ENCODE measurements around the gene GLB1L. TPM values are rescaled to one million over a fixed set of nuclear protein-coding genes. Genes with fewer than 3 reads are reported as not detected.
A peak's percentile ranks its signal among the peaks of the same experiment; 100 is the strongest.

GLB1L gene
- total and polyA plus RNA-seq, 8 donors: 0.58 to 31.4 (median 3.1) TPM; not detected in 1

GRCh38 chr2:219251656-219252055 lies 6.4 kb upstream of the GLB1L start:
- peaks cover 14 to 41% (median 28%) of the 10 kb centered on the region in 4 donors for H3K36me3 ChIP-seq
- DNase-seq: no peak
- H3K27ac ChIP-seq: peak overlapping the region in 4 of 5 donors; percentile 92 to 98 (median 96)
- H3K4me1 ChIP-seq: peaks cover 77 to 85% (median 81%) of the 10 kb centered on the region in 4 donors
- no peaks in the 10 kb centered on the region for H3K9me3 ChIP-seq
- H3K4me3 ChIP-seq: peak overlapping the region in 3 of 4 donors; percentile 59 to 75 (median 70)
- 63 to 85% (median 83%) methylated on average over 6 of the region's 6 CpGs for WGBS, 5 donors
- no peak for TF ChIP-seq POLR2A (IDR thresholded peaks at IDR 0.05)
- TF ChIP-seq, protein P1, sequence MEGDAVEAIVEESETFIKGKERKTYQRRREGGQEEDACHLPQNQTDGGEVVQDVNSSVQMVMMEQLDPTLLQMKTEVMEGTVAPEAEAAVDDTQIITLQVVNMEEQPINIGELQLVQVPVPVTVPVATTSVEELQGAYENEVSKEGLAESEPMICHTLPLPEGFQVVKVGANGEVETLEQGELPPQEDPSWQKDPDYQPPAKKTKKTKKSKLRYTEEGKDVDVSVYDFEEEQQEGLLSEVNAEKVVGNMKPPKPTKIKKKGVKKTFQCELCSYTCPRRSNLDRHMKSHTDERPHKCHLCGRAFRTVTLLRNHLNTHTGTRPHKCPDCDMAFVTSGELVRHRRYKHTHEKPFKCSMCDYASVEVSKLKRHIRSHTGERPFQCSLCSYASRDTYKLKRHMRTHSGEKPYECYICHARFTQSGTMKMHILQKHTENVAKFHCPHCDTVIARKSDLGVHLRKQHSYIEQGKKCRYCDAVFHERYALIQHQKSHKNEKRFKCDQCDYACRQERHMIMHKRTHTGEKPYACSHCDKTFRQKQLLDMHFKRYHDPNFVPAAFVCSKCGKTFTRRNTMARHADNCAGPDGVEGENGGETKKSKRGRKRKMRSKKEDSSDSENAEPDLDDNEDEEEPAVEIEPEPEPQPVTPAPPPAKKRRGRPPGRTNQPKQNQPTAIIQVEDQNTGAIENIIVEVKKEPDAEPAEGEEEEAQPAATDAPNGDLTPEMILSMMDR (IDR thresholded peaks at IDR 0.05): no peak
- TF ChIP-seq POLR2AphosphoS5 (IDR thresholded peaks at IDR 0.05): no peak
- TF ChIP-seq EP300 (IDR thresholded peaks at IDR 0.05): no peak
- H3K27me3 ChIP-seq: no peaks in the 10 kb centered on the region
- intact Hi-C loops (cut with DNase I; ENCODE audit: low total_unique reads): no loop called here

GRCh38 chr2:219250049-219250781 lies 5.0 kb upstream of the GLB1L start:
- no peak for TF ChIP-seq POLR2AphosphoS5 (IDR thresholded peaks at IDR 0.05)
- no peak for TF ChIP-seq EP300 (IDR thresholded peaks at IDR 0.05)
- TF ChIP-seq, protein P1 (IDR thresholded peaks at IDR 0.05): no peak
- no peak for TF ChIP-seq POLR2A (IDR thresholded peaks at IDR 0.05)
- Histone ChIP-seq H3K27me3 (no peaks in the 10 kb centered on the region), H3K4me1 (peaks cover 86 to 99% (median 90%) of the 10 kb centered on the region in 4 donors), H3K9me3 (no peaks in the 10 kb centered on the region), H3K4me3 (peak overlapping the region in 3 of 4 donors; percentile 13 to 41 (median 26)), H3K36me3 (peaks cover 14 to 43% (median 28%) of the 10 kb centered on the region in 4 donors), H3K27ac (peak overlapping the region; percentile 86 to 98 (median 94))
- intact Hi-C loops (cut with DNase I; ENCODE audit: low total_unique reads): no loop called here
- WGBS, 5 donors: 51 to 60% (median 60%) methylated on average over 22 of the region's 22 CpGs
- no peak for DNase-seq

DNA sequence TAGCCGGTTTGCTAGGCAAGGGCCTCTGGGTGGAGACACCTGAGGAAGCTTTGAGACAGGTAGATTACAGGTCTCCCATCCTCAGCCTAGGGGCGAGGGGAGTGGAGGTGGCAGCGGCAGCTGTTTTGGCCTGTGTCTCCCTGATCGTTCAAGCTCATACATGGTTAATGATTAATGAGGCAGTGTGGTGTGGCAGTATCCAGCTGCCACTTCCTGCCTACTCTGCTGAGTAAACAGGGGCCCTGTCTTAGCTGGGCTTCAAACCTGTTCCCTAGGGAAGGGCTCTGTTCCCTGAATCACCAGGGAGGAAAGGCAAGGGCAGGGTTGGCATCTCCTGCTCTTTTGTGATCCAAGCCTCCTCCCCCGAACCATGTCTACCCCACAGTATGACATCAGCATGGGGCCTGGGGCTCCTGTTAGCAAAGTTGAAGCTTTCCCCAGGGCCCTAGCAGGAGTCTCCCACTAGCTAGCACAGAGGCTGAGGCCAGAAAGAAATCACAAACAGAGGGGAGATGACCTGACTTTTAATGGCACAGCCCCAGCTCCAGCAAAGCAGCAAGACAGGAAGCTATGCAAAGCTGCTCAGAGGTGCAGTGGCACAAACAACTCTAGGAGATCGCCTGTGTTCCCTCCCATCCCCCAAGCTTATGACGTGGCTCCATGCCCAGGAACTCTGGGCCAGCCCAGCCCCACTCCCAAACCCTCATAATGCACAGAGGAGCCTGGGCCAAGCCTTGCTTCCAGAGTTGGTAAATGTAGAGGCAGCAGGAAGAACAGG lies 4.1 kb upstream of the GLB1L start:
- WGBS, 5 donors: 5 to 7% (median 6%) methylated on average over 6 to 7 of the region's 7 CpGs
- DNase-seq: peak; percentile 94
- Histone ChIP-seq H3K4me1 (peaks cover 79 to 100% (median 90%) of the 10 kb centered on the region in 4 donors), H3K4me3 (peak overlapping the region; percentile 13 to 41 (median 22)), H3K27ac (peak overlapping the region; percentile 86 to 98 (median 94)), H3K27me3 (no peaks in the 10 kb centered on the region), H3K9me3 (no peaks in the 10 kb centered on the region), H3K36me3 (peaks cover 14 to 43% (median 28%) of the 10 kb centered on the region in 4 donors)
- intact Hi-C loops (cut with DNase I; ENCODE audit: low total_unique reads): no loop called here
- TF ChIP-seq, protein P1 (IDR thresholded peaks at IDR 0.05): no peak
- TF ChIP-seq POLR2AphosphoS5 (IDR thresholded peaks at IDR 0.05) (peak; percentile 69 to 92 (median 83)), POLR2A (IDR thresholded peaks at IDR 0.05) (peak in 1 of 4 donors; percentile 26), EP300 (IDR thresholded peaks at IDR 0.05) (no peak)

- TF ChIP-seq, protein P1 (IDR thresholded peaks at IDR 0.05): no peak
- no peak for TF ChIP-seq POLR2AphosphoS5 (IDR thresholded peaks at IDR 0.05)
- TF ChIP-seq EP300 (IDR thresholded peaks at IDR 0.05): no peak
- Histone ChIP-seq H3K27ac (peak overlapping the region; percentile 86 to 98 (median 94)), H3K4me3 (peak overlapping the region; percentile 1 to 41 (median 22)), H3K36me3 (peaks cover 14 to 43% (median 28%) of the 10 kb centered on the region in 4 donors), H3K27me3 (no peaks in the 10 kb centered on the region), H3K4me1 (peaks cover 73 to 95% (median 91%) of the 10 kb centered on the region in 4 donors), H3K9me3 (no peaks in the 10 kb centered on the region)
- intact Hi-C loops (cut with DNase I; ENCODE audit: low total_unique reads): no loop called here
- WGBS, 5 donors: 39 to 53% (median 46%) methylated on average over 2 of the region's 2 CpGs
- no peak for DNase-seq
Observed at GRCh38 chr2:219248845-219249202, 3.6 kb upstream of the GLB1L start.
